Measurements from ENCODE around the gene UQCRC1. TPM values are rescaled to one million over a fixed set of nuclear protein-coding genes. Genes with fewer than 3 reads are reported as not detected.

The UQCRC1 gene
- total RNA-seq, 1 donor from 2014 or later = 191 TPM

- Mint-ChIP-seq H3K9me3 (no peaks in the 10 kb centered on the region), H3K36me3 (ENCODE audit: low read depth) (no peaks in the 10 kb centered on the region), H3K27me3 (ENCODE audit: insufficient read depth) (no peaks in the 10 kb centered on the region), H3K27ac (no peak overlapping the region), H3K4me1 (ENCODE audit: low read depth) (no peaks in the 10 kb centered on the region), H3K4me3 (no peak overlapping the region)
- no peak for DNase-seq (ENCODE audit: low spot score)
- intact Hi-C loops (cut with micrococcal nuclease) = no loop called here
Measured at GRCh38 chr3:48642605-48643004, 33.2 kb upstream of the UQCRC1 start.

DNA sequence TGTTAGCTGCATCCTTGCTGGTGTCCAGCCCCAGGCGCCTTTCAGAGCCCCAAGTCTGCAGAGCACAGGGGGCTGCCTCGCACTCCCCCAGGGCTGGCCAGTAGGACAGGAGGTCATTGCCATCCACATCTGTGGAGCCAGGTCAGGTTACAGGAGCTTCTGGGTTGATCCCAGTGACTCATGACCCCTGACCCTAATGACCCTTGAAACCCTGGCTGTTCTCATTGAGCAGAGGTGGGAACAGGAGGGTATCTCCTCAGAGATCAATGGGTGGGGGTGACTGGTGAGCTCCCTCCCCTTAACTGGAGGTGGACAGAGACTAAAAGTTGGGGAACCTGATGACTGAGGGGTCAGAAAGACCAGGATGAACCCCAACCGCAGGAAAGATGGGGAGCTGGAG lies 31.9 kb upstream of the UQCRC1 start:
- Mint-ChIP-seq H3K27ac (no peak overlapping the region), H3K27me3 (ENCODE audit: insufficient read depth) (no peaks in the 10 kb centered on the region)
- intact Hi-C loops (cut with micrococcal nuclease) = no loop called here

DNA sequence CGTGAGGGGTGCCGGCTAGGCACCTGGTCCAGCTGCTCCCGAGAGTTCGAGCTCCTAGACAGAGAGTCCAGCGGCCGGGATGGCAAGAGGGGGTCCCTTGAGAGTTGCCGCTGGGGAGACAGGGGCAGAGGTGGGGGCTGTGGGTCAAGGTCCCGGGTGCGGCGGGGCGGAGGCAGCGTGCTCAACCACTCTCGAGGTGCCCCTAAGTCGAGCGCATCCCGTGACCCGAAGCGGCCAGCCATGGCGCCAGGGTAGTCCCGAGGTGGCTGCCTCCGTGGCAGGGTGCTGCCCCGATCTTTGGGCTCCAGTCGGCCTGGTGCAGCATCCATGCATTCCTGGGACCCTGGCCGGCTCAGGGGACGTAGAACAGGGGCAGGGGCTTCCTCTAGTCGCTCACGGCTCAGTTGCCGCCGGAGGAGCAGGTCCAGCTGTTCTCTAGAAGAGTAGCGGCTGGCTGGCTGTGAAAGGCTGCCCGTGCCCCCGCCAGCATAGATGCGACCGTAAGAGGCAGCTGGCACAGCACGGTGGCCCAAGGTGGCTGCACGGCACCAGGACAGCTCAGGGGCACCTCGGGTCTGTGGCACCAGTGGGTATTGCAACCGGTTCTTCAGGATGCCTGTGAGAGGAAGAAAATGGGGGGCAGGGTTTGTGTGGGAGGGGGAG lies 30.6 kb upstream of the UQCRC1 start:
- no peaks in the 10 kb centered on the region for H3K9me3 Mint-ChIP-seq
- intact Hi-C loops (cut with micrococcal nuclease) = loop anchor here (10.0 kb wide), 1 partner anchor 235 kb away; no protein-coding TSS in a partner anchor

More for the DNA sequence above, 31.9 kb upstream of the UQCRC1 start:
- no peak for DNase-seq (ENCODE audit: low spot score)
- no peaks in the 10 kb centered on the region for H3K9me3 Mint-ChIP-seq
- H3K36me3 Mint-ChIP-seq (ENCODE audit: low read depth) = no peaks in the 10 kb centered on the region
- no peak overlapping the region for H3K4me3 Mint-ChIP-seq
- no peaks in the 10 kb centered on the region for H3K4me1 Mint-ChIP-seq (ENCODE audit: low read depth)

DNA sequence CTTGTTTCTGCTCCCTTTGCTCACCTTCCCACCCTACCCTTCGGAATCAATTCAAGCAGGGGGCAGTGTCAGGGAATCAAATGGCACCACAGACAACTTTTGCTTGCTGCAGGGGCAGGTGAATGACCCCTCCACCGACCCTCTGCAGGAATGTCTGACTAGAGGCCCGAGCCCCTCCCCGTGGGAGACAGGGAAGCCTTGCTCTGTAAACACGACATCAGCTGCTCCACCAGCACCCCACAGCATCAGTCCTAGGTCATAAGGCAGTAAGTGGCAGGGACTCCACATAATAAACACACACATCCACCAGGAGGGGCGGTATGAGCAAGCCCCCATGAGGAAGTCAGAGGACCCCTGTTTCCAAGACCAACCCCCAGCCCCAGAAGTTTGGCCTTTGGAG lies 27.9 kb upstream of the UQCRC1 start:
- H3K36me3 Mint-ChIP-seq (ENCODE audit: low read depth) = peaks cover 4% of the 10 kb centered on the region
- no peaks in the 10 kb centered on the region for H3K9me3 Mint-ChIP-seq
- peaks cover 20% of the 10 kb centered on the region for H3K4me1 Mint-ChIP-seq (ENCODE audit: low read depth)
- no peak for DNase-seq (ENCODE audit: low spot score)
- no peaks in the 10 kb centered on the region for H3K27me3 Mint-ChIP-seq (ENCODE audit: insufficient read depth)
- peak overlapping the region; percentile 68 for H3K4me3 Mint-ChIP-seq
- intact Hi-C loops (cut with micrococcal nuclease) = loop anchor here (10.0 kb wide), 1 partner anchor 233 kb away; no protein-coding TSS in a partner anchor
- no peak overlapping the region for H3K27ac Mint-ChIP-seq

More for the DNA sequence above, 30.6 kb upstream of the UQCRC1 start:
- Mint-ChIP-seq H3K4me1 (ENCODE audit: low read depth) (peaks cover 6% of the 10 kb centered on the region), H3K36me3 (ENCODE audit: low read depth) (no peaks in the 10 kb centered on the region), H3K4me3 (no peak overlapping the region), H3K27ac (no peak overlapping the region), H3K27me3 (ENCODE audit: insufficient read depth) (no peaks in the 10 kb centered on the region)
- DNase-seq (ENCODE audit: low spot score) = no peak

DNA sequence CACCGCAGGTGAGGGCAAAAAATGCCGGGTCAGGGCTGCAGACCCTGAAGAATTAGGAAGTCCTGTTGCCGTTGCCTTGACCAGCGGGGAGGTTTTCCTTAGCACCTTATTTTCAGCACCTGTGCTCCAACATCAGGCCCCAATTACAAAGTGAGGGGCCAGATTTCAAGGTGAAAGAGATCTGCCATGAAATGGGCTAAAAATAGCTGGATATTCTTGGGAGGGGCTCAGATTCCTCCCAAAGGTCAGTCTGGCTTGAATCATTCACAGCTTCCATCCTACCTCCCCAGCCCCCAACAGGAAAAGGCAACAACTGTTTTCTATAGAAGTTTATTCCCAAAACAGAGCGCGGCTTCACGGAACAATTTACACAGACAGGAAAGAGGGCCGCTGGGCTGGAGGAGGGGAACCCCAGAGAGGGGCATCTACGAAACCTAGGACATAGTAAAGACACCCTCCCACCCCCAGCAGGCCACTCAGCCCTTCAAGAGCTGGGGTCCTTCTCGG lies 26.8 kb upstream of the UQCRC1 start:
- intact Hi-C loops (cut with micrococcal nuclease) = loop anchor here (10.0 kb wide), 1 partner anchor 231 kb away; no protein-coding TSS in a partner anchor
- H3K36me3 Mint-ChIP-seq (ENCODE audit: low read depth) = peaks cover 7% of the 10 kb centered on the region
- H3K9me3 Mint-ChIP-seq = no peaks in the 10 kb centered on the region
- H3K4me3 Mint-ChIP-seq = peak overlapping the region; percentile 89
- H3K27ac Mint-ChIP-seq = no peak overlapping the region
- peaks cover 20% of the 10 kb centered on the region for H3K4me1 Mint-ChIP-seq (ENCODE audit: low read depth)
- no peaks in the 10 kb centered on the region for H3K27me3 Mint-ChIP-seq (ENCODE audit: insufficient read depth)
- DNase-seq (ENCODE audit: low spot score) = no peak

DNA sequence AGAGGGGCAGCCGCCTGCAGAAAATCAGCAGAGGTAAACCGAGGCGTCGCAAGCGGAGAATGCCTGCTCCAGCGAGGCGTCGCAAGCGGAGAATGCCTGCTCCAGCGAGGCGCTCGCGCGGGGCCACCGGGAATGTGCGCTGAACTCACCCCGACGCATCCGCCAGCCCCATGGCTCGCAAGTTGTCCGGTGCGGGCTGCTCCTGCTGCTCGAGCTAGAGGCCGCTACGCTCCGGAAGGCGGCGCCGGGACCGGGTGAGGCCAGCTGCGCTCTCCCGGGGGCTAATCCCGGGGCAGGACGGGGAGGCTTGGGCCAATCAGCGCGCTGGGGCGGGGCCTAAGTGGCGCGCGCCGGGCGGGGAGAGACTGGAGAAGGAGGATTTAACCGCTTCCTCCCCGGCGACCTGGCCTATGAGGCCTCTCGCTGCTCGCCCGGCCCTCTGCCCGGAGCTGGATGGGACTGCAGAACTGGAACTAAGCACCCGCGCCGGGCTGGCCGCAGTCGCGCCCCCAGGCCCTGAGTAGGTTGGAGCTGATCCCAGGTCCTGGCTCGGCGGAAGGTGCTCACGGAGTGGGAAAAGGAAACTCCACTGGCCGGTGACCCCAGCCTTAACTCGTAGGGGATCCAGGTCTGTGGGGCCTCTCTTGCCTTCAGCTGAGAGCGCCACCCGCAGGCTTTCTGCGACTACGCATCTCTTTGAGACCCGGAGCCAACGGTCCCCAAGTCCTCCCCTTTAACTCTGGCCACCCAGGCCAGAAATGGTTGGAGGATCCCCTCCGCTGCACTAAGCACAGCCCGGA lies 26.0 kb upstream of the UQCRC1 start, which contains the start of gene SLC26A6:
TSS of gene SLC26A6 (minus strand) at position 240 of the 800 bp plus-strand sequence. CDS start at position 172, 68 bp downstream.
- H3K9me3 Mint-ChIP-seq = no peaks in the 10 kb centered on the region
- peak within 1 kb of the TSS; percentile 89 for H3K4me3 Mint-ChIP-seq
- H3K36me3 Mint-ChIP-seq (ENCODE audit: low read depth) = peaks cover 7% of the 10 kb centered on the region
- no peaks in the 10 kb centered on the region for H3K27me3 Mint-ChIP-seq (ENCODE audit: insufficient read depth)
- peak within 1 kb of the TSS; percentile 87 for H3K27ac Mint-ChIP-seq
- intact Hi-C loops (cut with micrococcal nuclease) = loop anchor here (1.0 to 10.0 kb wide), 10 partner anchors 21 to 447 kb away; partner anchors contain the start of genes ATRIP, CDC25A, NME6 and UQCRC1
- H3K4me1 Mint-ChIP-seq (ENCODE audit: low read depth) = peaks cover 20% of the 10 kb centered on the region
- peak; percentile 96 for DNase-seq (ENCODE audit: low spot score)

GRCh38 chr3:48634661-48635221 lies 25.3 kb upstream of the UQCRC1 start:
- intact Hi-C loops (cut with micrococcal nuclease) = loop anchor here (1.0 to 10.0 kb wide), 10 partner anchors 20 to 446 kb away; partner anchors contain the start of genes ATRIP, CDC25A, NME6 and UQCRC1
- peaks cover 20% of the 10 kb centered on the region for H3K4me1 Mint-ChIP-seq (ENCODE audit: low read depth)
- H3K4me3 Mint-ChIP-seq = peak overlapping the region; percentile 89
- no peaks in the 10 kb centered on the region for H3K9me3 Mint-ChIP-seq
- H3K36me3 Mint-ChIP-seq (ENCODE audit: low read depth) = peaks cover 9% of the 10 kb centered on the region
- H3K27me3 Mint-ChIP-seq (ENCODE audit: insufficient read depth) = no peaks in the 10 kb centered on the region
- H3K27ac Mint-ChIP-seq = no peak overlapping the region
- peak; percentile 44 for DNase-seq (ENCODE audit: low spot score)

GRCh38 chr3:48633743-48634142 lies 24.3 kb upstream of the UQCRC1 start:
- Mint-ChIP-seq H3K27ac (no peak overlapping the region), H3K27me3 (ENCODE audit: insufficient read depth) (no peaks in the 10 kb centered on the region), H3K36me3 (ENCODE audit: low read depth) (peaks cover 9% of the 10 kb centered on the region), H3K4me1 (ENCODE audit: low read depth) (peaks cover 20% of the 10 kb centered on the region), H3K9me3 (no peaks in the 10 kb centered on the region), H3K4me3 (peak overlapping the region; percentile 89)
- DNase-seq (ENCODE audit: low spot score) = no peak
- intact Hi-C loops (cut with micrococcal nuclease) = loop anchor here (2.0 to 10.0 kb wide), 2 partner anchors 187 to 229 kb away; partner anchors contain the start of gene ATRIP

GRCh38 chr3:48633256-48633655 lies 23.8 kb upstream of the UQCRC1 start:
- H3K9me3 Mint-ChIP-seq = no peaks in the 10 kb centered on the region
- H3K4me1 Mint-ChIP-seq (ENCODE audit: low read depth) = peaks cover 20% of the 10 kb centered on the region
- intact Hi-C loops (cut with micrococcal nuclease) = loop anchor here (10.0 kb wide), 1 partner anchor 228 kb away; no protein-coding TSS in a partner anchor
- DNase-seq (ENCODE audit: low spot score) = no peak
- no peak overlapping the region for H3K27ac Mint-ChIP-seq
- H3K36me3 Mint-ChIP-seq (ENCODE audit: low read depth) = peaks cover 9% of the 10 kb centered on the region
- H3K27me3 Mint-ChIP-seq (ENCODE audit: insufficient read depth) = no peaks in the 10 kb centered on the region
- peak overlapping the region; percentile 89 for H3K4me3 Mint-ChIP-seq

GRCh38 chr3:48631516-48632448 lies 22.3 kb upstream of the UQCRC1 start:
- Mint-ChIP-seq H3K36me3 (ENCODE audit: low read depth) (peaks cover 16% of the 10 kb centered on the region), H3K4me1 (ENCODE audit: low read depth) (peaks cover 20% of the 10 kb centered on the region), H3K27ac (no peak overlapping the region), H3K27me3 (ENCODE audit: insufficient read depth) (no peaks in the 10 kb centered on the region), H3K4me3 (peak overlapping the region; percentile 51), H3K9me3 (no peaks in the 10 kb centered on the region)
- intact Hi-C loops (cut with micrococcal nuclease) = loop anchor here (10.0 kb wide), 1 partner anchor 227 kb away; no protein-coding TSS in a partner anchor
- no peak for DNase-seq (ENCODE audit: low spot score)

- Mint-ChIP-seq H3K4me3 (no peak overlapping the region), H3K36me3 (ENCODE audit: low read depth) (peaks cover 17% of the 10 kb centered on the region), H3K4me1 (ENCODE audit: low read depth) (peaks cover 15% of the 10 kb centered on the region), H3K9me3 (no peaks in the 10 kb centered on the region), H3K27ac (no peak overlapping the region), H3K27me3 (ENCODE audit: insufficient read depth) (no peaks in the 10 kb centered on the region)
- no peak for DNase-seq (ENCODE audit: low spot score)
- intact Hi-C loops (cut with micrococcal nuclease) = loop anchor here (10.0 kb wide), 1 partner anchor 226 kb away; no protein-coding TSS in a partner anchor
Measured at GRCh38 chr3:48630833-48631232, 21.4 kb upstream of the UQCRC1 start.
